ENCODE results near the gene GRM7. TPM values are rescaled to one million over a fixed set of nuclear protein-coding genes. Genes with fewer than 3 reads are reported as not detected.

The GRM7 gene
- total and polyA plus RNA-seq, 2 donors (not counting 1 experiment from before 2014, with no cell fraction given), result not detected

DNA sequence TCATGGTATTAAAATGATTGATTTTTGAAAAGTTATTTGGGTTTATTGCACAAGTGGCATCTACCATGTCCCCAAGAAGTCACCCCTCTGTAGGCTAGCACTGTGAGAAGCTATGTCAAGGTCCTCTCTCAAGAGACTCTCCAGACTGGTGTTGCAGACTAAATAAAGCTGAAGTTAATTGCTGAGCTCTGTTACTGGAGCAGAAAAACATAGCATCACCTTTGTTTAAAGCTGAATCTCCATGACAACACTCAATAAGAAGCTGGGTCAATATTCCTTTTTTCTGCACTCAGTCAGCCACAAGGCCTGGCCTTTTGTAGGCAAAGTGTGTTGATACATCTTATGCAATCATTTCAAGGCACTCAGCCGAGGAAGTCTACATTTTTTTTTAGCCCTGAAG lies 834.1 kb downstream of the GRM7 start:
- Histone ChIP-seq H3K9ac (ENCODE audit: insufficient read depth, low read length) (no peak overlapping the region), H3K4me2 (ENCODE audit: extremely low read depth, insufficient read depth, low read length) (no peak overlapping the region), H3K27me3 (ENCODE audit: control insufficient read depth, insufficient read depth, low read length) (no peaks in the 10 kb centered on the region), H3K9me3 (ENCODE audit: control insufficient read depth, insufficient read depth, low read depth, low read length) (no peaks in the 10 kb centered on the region), H3K79me2 (ENCODE audit: control insufficient read depth, insufficient read depth, low read length) (no peaks in the 10 kb centered on the region), H4K20me1 (ENCODE audit: control insufficient read depth, extremely low read depth, insufficient read depth, low read length) (no peaks in the 10 kb centered on the region), H3K36me3 (ENCODE audit: control insufficient read depth, insufficient read depth, low read length) (no peaks in the 10 kb centered on the region), H3K4me3 (replicated peaks in 1 of 4; ENCODE audit: control extremely low read depth in 1 of 4, insufficient read depth in 1 of 4, low read depth in 3 of 4, low read length in 4 of 4) (no peak overlapping the region), H2AFZ (ENCODE audit: low read length) (no peak overlapping the region), H3K27ac (ENCODE audit: insufficient read depth, low read length) (no peak overlapping the region), H3K4me1 (ENCODE audit: control insufficient read depth, extremely low read depth, insufficient read depth, low read length) (no peaks in the 10 kb centered on the region)
- TF ChIP-seq, protein P1, sequence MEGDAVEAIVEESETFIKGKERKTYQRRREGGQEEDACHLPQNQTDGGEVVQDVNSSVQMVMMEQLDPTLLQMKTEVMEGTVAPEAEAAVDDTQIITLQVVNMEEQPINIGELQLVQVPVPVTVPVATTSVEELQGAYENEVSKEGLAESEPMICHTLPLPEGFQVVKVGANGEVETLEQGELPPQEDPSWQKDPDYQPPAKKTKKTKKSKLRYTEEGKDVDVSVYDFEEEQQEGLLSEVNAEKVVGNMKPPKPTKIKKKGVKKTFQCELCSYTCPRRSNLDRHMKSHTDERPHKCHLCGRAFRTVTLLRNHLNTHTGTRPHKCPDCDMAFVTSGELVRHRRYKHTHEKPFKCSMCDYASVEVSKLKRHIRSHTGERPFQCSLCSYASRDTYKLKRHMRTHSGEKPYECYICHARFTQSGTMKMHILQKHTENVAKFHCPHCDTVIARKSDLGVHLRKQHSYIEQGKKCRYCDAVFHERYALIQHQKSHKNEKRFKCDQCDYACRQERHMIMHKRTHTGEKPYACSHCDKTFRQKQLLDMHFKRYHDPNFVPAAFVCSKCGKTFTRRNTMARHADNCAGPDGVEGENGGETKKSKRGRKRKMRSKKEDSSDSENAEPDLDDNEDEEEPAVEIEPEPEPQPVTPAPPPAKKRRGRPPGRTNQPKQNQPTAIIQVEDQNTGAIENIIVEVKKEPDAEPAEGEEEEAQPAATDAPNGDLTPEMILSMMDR (conservative IDR thresholded peaks at IDR 0.05 in 1 of 2, IDR thresholded peaks at IDR 0.05 in 1 of 2; ENCODE audit: low read depth in 1 of 2, low read length in 2 of 2), result no peak
- DNase-seq (ENCODE audit: low read depth in 2 of 2), result no peak

DNA sequence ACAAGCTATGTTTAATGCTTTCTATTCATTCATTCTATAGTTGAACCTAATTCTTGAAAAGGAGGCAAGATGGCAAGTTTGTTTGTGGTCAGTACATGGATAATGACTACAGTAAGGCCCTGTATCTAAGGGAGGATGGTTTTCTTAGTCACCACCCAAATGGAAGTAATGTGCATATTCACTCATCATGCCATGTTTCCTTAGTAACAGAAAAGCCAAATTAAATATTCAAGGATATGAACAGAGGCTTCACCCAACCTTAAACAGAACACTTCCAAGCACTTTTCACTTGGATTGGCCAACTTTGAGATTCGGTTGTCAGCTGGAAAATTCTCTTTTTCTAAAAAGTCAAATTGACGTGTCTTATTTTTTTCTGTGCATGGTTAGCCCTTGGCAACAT lies 835.4 kb downstream of the GRM7 start:
- H3K9ac ChIP-seq (ENCODE audit: insufficient read depth, low read length), result no peak overlapping the region
- no peaks in the 10 kb centered on the region for H3K27me3 ChIP-seq (ENCODE audit: control insufficient read depth, insufficient read depth, low read length)
- DNase-seq (ENCODE audit: low read depth in 2 of 2), result peak in 1 of 2 donors; percentile 36
- no peaks in the 10 kb centered on the region for H3K4me1 ChIP-seq (ENCODE audit: control insufficient read depth, extremely low read depth, insufficient read depth, low read length)
- no peak overlapping the region for H2AFZ ChIP-seq (ENCODE audit: low read length)
- H3K36me3 ChIP-seq (ENCODE audit: control insufficient read depth, insufficient read depth, low read length), result no peaks in the 10 kb centered on the region
- no peak overlapping the region for H3K4me3 ChIP-seq (replicated peaks in 1 of 4; ENCODE audit: control extremely low read depth in 1 of 4, insufficient read depth in 1 of 4, low read depth in 3 of 4, low read length in 4 of 4)
- H3K4me2 ChIP-seq (ENCODE audit: extremely low read depth, insufficient read depth, low read length), result no peak overlapping the region
- TF ChIP-seq EZH2 (IDR thresholded peaks at IDR 0.05; ENCODE audit: low read length, missing control alignments), result no peak
- TF ChIP-seq, protein P1 (conservative IDR thresholded peaks at IDR 0.05 in 1 of 2, IDR thresholded peaks at IDR 0.05 in 1 of 2; ENCODE audit: low read depth in 1 of 2, low read length in 2 of 2), result no peak
- no peak overlapping the region for H3K27ac ChIP-seq (ENCODE audit: insufficient read depth, low read length)
- H3K79me2 ChIP-seq (ENCODE audit: control insufficient read depth, insufficient read depth, low read length), result no peaks in the 10 kb centered on the region
- no peaks in the 10 kb centered on the region for H4K20me1 ChIP-seq (ENCODE audit: control insufficient read depth, extremely low read depth, insufficient read depth, low read length)
- H3K9me3 ChIP-seq (ENCODE audit: control insufficient read depth, insufficient read depth, low read depth, low read length), result no peaks in the 10 kb centered on the region

DNA sequence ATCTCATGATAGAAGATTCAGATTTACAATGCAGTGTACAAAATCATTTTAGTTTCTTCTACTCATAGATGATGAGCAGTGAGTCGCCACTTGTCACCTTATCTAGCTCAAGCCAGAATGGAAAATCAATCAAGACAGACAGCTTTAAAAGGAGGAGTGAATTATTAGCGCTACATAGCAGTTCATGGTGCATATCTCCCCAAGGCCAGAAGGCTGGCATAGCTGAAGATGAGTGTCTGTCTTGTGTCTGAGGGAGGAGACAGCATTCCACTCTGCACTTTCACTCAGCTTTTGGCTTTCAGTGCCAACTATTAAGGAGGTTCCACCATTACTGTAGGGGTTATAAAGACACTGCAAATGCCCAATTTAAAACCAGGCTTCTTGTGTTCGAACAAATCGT lies 836.6 kb downstream of the GRM7 start:
- Histone ChIP-seq H4K20me1 (ENCODE audit: control insufficient read depth, extremely low read depth, insufficient read depth, low read length) (no peaks in the 10 kb centered on the region), H3K36me3 (ENCODE audit: control insufficient read depth, insufficient read depth, low read length) (no peaks in the 10 kb centered on the region), H3K27me3 (ENCODE audit: control insufficient read depth, insufficient read depth, low read length) (no peaks in the 10 kb centered on the region), H3K4me2 (ENCODE audit: extremely low read depth, insufficient read depth, low read length) (no peak overlapping the region), H3K4me3 (replicated peaks in 1 of 4; ENCODE audit: control extremely low read depth in 1 of 4, insufficient read depth in 1 of 4, low read depth in 3 of 4, low read length in 4 of 4) (no peak overlapping the region), H3K9ac (ENCODE audit: insufficient read depth, low read length) (no peak overlapping the region), H3K4me1 (ENCODE audit: control insufficient read depth, extremely low read depth, insufficient read depth, low read length) (no peaks in the 10 kb centered on the region), H2AFZ (ENCODE audit: low read length) (no peak overlapping the region), H3K79me2 (ENCODE audit: control insufficient read depth, insufficient read depth, low read length) (no peaks in the 10 kb centered on the region), H3K27ac (ENCODE audit: insufficient read depth, low read length) (no peak overlapping the region), H3K9me3 (ENCODE audit: control insufficient read depth, insufficient read depth, low read depth, low read length) (no peaks in the 10 kb centered on the region)
- no peak for TF ChIP-seq EZH2 (IDR thresholded peaks at IDR 0.05; ENCODE audit: low read length, missing control alignments)
- TF ChIP-seq, protein P1 (conservative IDR thresholded peaks at IDR 0.05 in 1 of 2, IDR thresholded peaks at IDR 0.05 in 1 of 2; ENCODE audit: low read depth in 1 of 2, low read length in 2 of 2), result no peak
- DNase-seq (ENCODE audit: low read depth in 2 of 2), result peak in 1 of 2 donors; percentile 6
